H9 (cell line): ENCODE data around the gene MLLT3. TPM values are rescaled to one million over a fixed set of nuclear protein-coding genes. Genes with fewer than 3 reads are reported as not detected.

Experiments used
- DNase-seq: peaks from one replicate; pipeline ENCODE4 v3.0.0-alpha.2; 2017
- H2AFZ ChIP-seq: one replicate; pipeline ENCODE4 v1.6.1; 2013; ENCODE audit warnings: mild to moderate bottlenecking, low read length, control low read depth, moderate library complexity
- H2AK5ac ChIP-seq: 2 replicates; pipeline ENCODE4 v1.6.1; 2013; ENCODE audit warnings: low read length, control low read depth, mixed read lengths; ENCODE audit not compliant: insufficient read length
- H2BK120ac ChIP-seq: one replicate; pipeline ENCODE4 v1.6.1; 2013; ENCODE audit warnings: low read depth, mild to moderate bottlenecking, low read length, control low read depth, inconsistent platforms; ENCODE audit not compliant: poor library complexity, severe bottlenecking
- H2BK12ac ChIP-seq: 2 replicates; pipeline ENCODE4 v1.6.1; 2013; ENCODE audit warnings: low read length, control low read depth, mixed read lengths, low read depth; ENCODE audit not compliant: insufficient read length
- H2BK15ac ChIP-seq: 2 replicates; pipeline ENCODE4 v1.6.1; 2013; ENCODE audit warnings: low read depth, low read length, control low read depth
- H2BK20ac ChIP-seq: one replicate; pipeline ENCODE4 v1.6.1; 2013; ENCODE audit warnings: low read depth, mild to moderate bottlenecking, low read length, control low read depth, inconsistent platforms; ENCODE audit not compliant: poor library complexity, severe bottlenecking
- H2BK5ac ChIP-seq: 2 replicates; pipeline ENCODE4 v1.6.1; 2013; ENCODE audit warnings: low read length, control low read depth, mixed read lengths; ENCODE audit not compliant: insufficient read length
- H3K14ac ChIP-seq: 2 replicates; pipeline ENCODE4 v1.6.1; 2013; ENCODE audit warnings: low read length, control low read depth; ENCODE audit not compliant: insufficient read depth
- H3K18ac ChIP-seq: 2 replicates; pipeline ENCODE4 v1.6.1; 2013; ENCODE audit warnings: low read depth, mild to moderate bottlenecking, mixed read lengths, low read length, control low read depth; ENCODE audit not compliant: insufficient read length
- H3K23ac ChIP-seq: 2 replicates; pipeline ENCODE4 v1.6.1; 2013; ENCODE audit warnings: low read length, control low read depth, mixed read lengths, low read depth; ENCODE audit not compliant: insufficient read length
- H3K23me2 ChIP-seq: 2 replicates; pipeline ENCODE4 v1.6.1; 2013; ENCODE audit warnings: low read depth, mild to moderate bottlenecking, mixed read lengths, low read length, control low read depth; ENCODE audit not compliant: insufficient read length, poor library complexity, severe bottlenecking
- H3K27ac ChIP-seq: 2 replicates; pipeline ENCODE4 v1.5.1; 2013; ENCODE audit warnings: low read length, control low read depth, mixed read lengths, low read depth; ENCODE audit not compliant: insufficient read length
- H3K27me3 ChIP-seq: 2 replicates; pipeline ENCODE4 v1.6.1; 2013; ENCODE audit warnings: low read length, control low read depth, inconsistent platforms; ENCODE audit not compliant: insufficient read depth
- H3K4ac ChIP-seq: 2 replicates; pipeline ENCODE4 v1.6.1; 2013; ENCODE audit warnings: low read depth, mild to moderate bottlenecking, control low read depth, inconsistent platforms, low read length, moderate library complexity
- H3K4me1 ChIP-seq: 2 replicates; pipeline ENCODE4 v1.6.1; 2013; ENCODE audit warnings: low read length, control low read depth, inconsistent platforms; ENCODE audit not compliant: insufficient read depth
- H3K4me2 ChIP-seq: 2 replicates; pipeline ENCODE4 v1.6.1; 2013; ENCODE audit warnings: low read length, control low read depth, mixed read lengths; ENCODE audit not compliant: insufficient read length, insufficient read depth
- H3K56ac ChIP-seq: 2 replicates; pipeline ENCODE4 v1.6.1; 2013; ENCODE audit warnings: low read depth, mild to moderate bottlenecking, mixed read lengths, low read length, control low read depth; ENCODE audit not compliant: insufficient read length
- H3K79me1 ChIP-seq: 2 replicates; pipeline ENCODE4 v1.6.1; 2013; ENCODE audit warnings: low read depth, mild to moderate bottlenecking, moderate library complexity, low read length, control low read depth, inconsistent platforms; ENCODE audit not compliant: insufficient read depth, poor library complexity, severe bottlenecking
- H3K79me2 ChIP-seq: 2 replicates; pipeline ENCODE4 v1.6.1; 2013; ENCODE audit warnings: low read length, control low read depth, inconsistent platforms; ENCODE audit not compliant: insufficient read depth
- H3K9ac ChIP-seq: 2 replicates; pipeline ENCODE4 v1.6.1; 2013; ENCODE audit warnings: low read length, control low read depth, mixed read lengths; ENCODE audit not compliant: insufficient read length; ENCODE audit errors: extremely low read depth
- H3K9me3 ChIP-seq: one replicate; pipeline ENCODE4 v1.6.1; 2013; ENCODE audit warnings: low read depth, low read length, inconsistent platforms; ENCODE audit not compliant: control insufficient read depth
- H3T11ph ChIP-seq: one replicate; pipeline ENCODE4 v1.6.1; 2013; ENCODE audit warnings: mild to moderate bottlenecking, low read length, control low read depth, inconsistent platforms
- H4K20me1 ChIP-seq: one replicate; pipeline ENCODE4 v1.6.1; 2013; ENCODE audit not compliant: control insufficient read depth, insufficient read length, insufficient read depth
- H4K5ac ChIP-seq: 2 replicates; pipeline ENCODE4 v1.6.1; 2013; ENCODE audit warnings: low read depth, mild to moderate bottlenecking, mixed read lengths, low read length, control low read depth; ENCODE audit not compliant: insufficient read length
- H4K8ac ChIP-seq: replicated peaks from 2 replicates; pipeline ENCODE4 v1.6.1; 2013; ENCODE audit warnings: low read length, control low read depth, mixed read lengths, low read depth; ENCODE audit not compliant: insufficient read length
- H4K91ac ChIP-seq: 2 replicates; pipeline ENCODE4 v1.6.1; 2013; ENCODE audit warnings: low read depth, mild to moderate bottlenecking, moderate library complexity, mixed read lengths, low read length, control low read depth; ENCODE audit not compliant: insufficient read length
- H3K27ac Mint-ChIP-seq, 3 experiments: 2 replicates in 2 of 3; 3 replicates in 1 of 3; pipeline ENCODE4 v1.8.0; 2020 to 2021; ENCODE audit warnings: mixed read lengths in 3 of 3, mild to moderate bottlenecking in 1 of 3, moderate library complexity in 1 of 3
- H3K27me3 Mint-ChIP-seq: 2 replicates; pipeline ENCODE4 v1.8.0; 2021; ENCODE audit warnings: low read depth, mild to moderate bottlenecking, moderate library complexity, mixed read lengths
- H3K36me3 Mint-ChIP-seq, 3 experiments: 2 replicates in 2 of 3; 3 replicates in 1 of 3; pipeline ENCODE4 v1.8.0; 2020 to 2021; ENCODE audit warnings: low read depth in 3 of 3, mixed read lengths in 3 of 3; ENCODE audit not compliant: insufficient read depth in 1 of 3
- H3K4me1 Mint-ChIP-seq, 2 experiments: 2 replicates each; pipeline ENCODE4 v1.8.0; 2020; ENCODE audit warnings: mixed read lengths in 2 of 2
- H3K4me3 Mint-ChIP-seq, 2 experiments: 2 replicates in 1 of 2; 3 replicates in 1 of 2; pipeline ENCODE4 v1.8.0; 2020 to 2021; ENCODE audit warnings: mild to moderate bottlenecking in 2 of 2, mixed read lengths in 2 of 2, moderate library complexity in 1 of 2
- H3K9me3 Mint-ChIP-seq, 2 experiments: 2 replicates in 1 of 2; 3 replicates in 1 of 2; pipeline ENCODE4 v1.8.0; 2020; ENCODE audit warnings: mild to moderate bottlenecking in 2 of 2, mixed read lengths in 2 of 2, moderate library complexity in 1 of 2
- WGBS: extraction: QIAGEN DNeasy Blood & Tissue Kit; methylation state at CpG from one replicate; pipeline ENCODE4 v1.1.7; 2013; ENCODE audit warnings: missing lambda C conversion rate, low lambda C conversion rate, mixed read lengths; ENCODE audit not compliant: insufficient read length; ENCODE audit errors: extremely low coverage; 5-methylcytosine and 5-hydroxymethylcytosine counted together
- total RNA-seq: library from RNA; stranded (reverse); gene quantifications from 2 replicates; pipeline ENCODE4 v1.2.1, GENCODE V29; 2021
- TF ChIP-seq, protein P1 (sequence below): fragments of 200-600 bp; sonication (generic); conservative IDR thresholded peaks from 3 replicates; pipeline ENCODE4 v1.8.0; 2021; ENCODE audit warnings: antibody characterized with exemption, mild to moderate bottlenecking

The MLLT3 gene
- total RNA-seq, 1 experiment from 2014 or later: 3.9 TPM

DNA sequence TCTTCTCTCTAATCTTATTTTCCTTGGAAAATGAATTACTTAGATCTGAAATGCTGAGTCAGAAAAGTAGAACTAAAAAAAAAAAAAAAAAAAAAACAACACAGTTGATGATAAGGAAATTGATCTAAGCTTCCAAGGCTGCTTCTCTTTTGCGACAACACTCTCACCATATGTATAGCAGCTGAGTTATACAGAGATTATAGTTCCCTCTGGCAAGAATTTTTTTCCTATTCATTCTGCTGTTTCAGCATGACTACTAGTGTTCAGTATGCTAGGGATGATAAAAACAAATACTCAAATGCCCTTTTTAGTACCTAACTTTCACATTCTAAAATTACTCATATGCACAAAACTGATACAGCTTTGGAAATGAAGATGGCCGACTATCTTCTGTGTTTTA, 267.3 kb downstream of the MLLT3 start:
- H2AK5ac ChIP-seq: no peak overlapping the region
- no peak overlapping the region for H4K8ac ChIP-seq
- H3K14ac ChIP-seq: no peak overlapping the region
- no peaks in the 10 kb centered on the region for H3K23me2 ChIP-seq
- H3K27me3 Mint-ChIP-seq: no peaks in the 10 kb centered on the region
- TF ChIP-seq, protein P1, sequence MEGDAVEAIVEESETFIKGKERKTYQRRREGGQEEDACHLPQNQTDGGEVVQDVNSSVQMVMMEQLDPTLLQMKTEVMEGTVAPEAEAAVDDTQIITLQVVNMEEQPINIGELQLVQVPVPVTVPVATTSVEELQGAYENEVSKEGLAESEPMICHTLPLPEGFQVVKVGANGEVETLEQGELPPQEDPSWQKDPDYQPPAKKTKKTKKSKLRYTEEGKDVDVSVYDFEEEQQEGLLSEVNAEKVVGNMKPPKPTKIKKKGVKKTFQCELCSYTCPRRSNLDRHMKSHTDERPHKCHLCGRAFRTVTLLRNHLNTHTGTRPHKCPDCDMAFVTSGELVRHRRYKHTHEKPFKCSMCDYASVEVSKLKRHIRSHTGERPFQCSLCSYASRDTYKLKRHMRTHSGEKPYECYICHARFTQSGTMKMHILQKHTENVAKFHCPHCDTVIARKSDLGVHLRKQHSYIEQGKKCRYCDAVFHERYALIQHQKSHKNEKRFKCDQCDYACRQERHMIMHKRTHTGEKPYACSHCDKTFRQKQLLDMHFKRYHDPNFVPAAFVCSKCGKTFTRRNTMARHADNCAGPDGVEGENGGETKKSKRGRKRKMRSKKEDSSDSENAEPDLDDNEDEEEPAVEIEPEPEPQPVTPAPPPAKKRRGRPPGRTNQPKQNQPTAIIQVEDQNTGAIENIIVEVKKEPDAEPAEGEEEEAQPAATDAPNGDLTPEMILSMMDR: no peak
- H3K23ac ChIP-seq: no peak overlapping the region
- no peak overlapping the region for H3K4ac ChIP-seq
- H3K27ac ChIP-seq: no peak overlapping the region
- H3K4me1 Mint-ChIP-seq: peaks cover 33 to 38% of the 10 kb centered on the region in 2 experiments
- no peak overlapping the region for H4K5ac ChIP-seq
- no peak overlapping the region for H3K27ac Mint-ChIP-seq
- no peak overlapping the region for H3K18ac ChIP-seq
- H3K4me2 ChIP-seq: no peak overlapping the region
- no peak overlapping the region for H3K56ac ChIP-seq
- no peak overlapping the region for H3T11ph ChIP-seq
- no peak overlapping the region for H3K9ac ChIP-seq
- H2BK15ac ChIP-seq: no peak overlapping the region
- no peak overlapping the region for H2BK120ac ChIP-seq
- H4K20me1 ChIP-seq: no peaks in the 10 kb centered on the region
- WGBS: no CpG with 5 or more reads among the region's 2 CpGs
- H3K27me3 ChIP-seq: no peaks in the 10 kb centered on the region; the same call in 1 of the 2 replicates
- no peaks in the 10 kb centered on the region for H3K9me3 Mint-ChIP-seq
- H3K4me1 ChIP-seq: peaks cover 4% of the 10 kb centered on the region; the same call in 1 of the 2 replicates
- no peak for DNase-seq
- H3K79me1 ChIP-seq: no peaks in the 10 kb centered on the region
- H2BK20ac ChIP-seq: no peak overlapping the region
- no peaks in the 10 kb centered on the region for H3K36me3 Mint-ChIP-seq
- no peaks in the 10 kb centered on the region for H3K79me2 ChIP-seq
- H4K91ac ChIP-seq: no peak overlapping the region
- H3K4me3 Mint-ChIP-seq: no peak overlapping the region
- no peak overlapping the region for H2BK5ac ChIP-seq
- H2BK12ac ChIP-seq: no peak overlapping the region
- H2AFZ ChIP-seq: no peak overlapping the region
- H3K9me3 ChIP-seq: no peaks in the 10 kb centered on the region
